Endothelial cell of umbilical vein (primary cell): Measurements from ENCODE around the gene RANBP17. TPM values are rescaled to one million over a fixed set of nuclear protein-coding genes. Genes with fewer than 3 reads are reported as not detected.

Source experiments
- BruUV-seq: library from RNA; stranded (reverse); fragments of 400-500 nt; replicated peaks from 2 replicates; lab custom pipeline; 2021; lab: Mats Ljungman, UMichigan
- CTCF ChIA-PET: fragments of 300-600, 350-600 bp; sonication (Branson Sonifier 250); formaldehyde crosslinking; loops from one replicate; lab custom pipeline; 2021; ENCODE audit warnings: antibody characterized with exemption, inconsistent platforms; lab: Charles Lee
- POLR2A ChIA-PET: fragments of 300-600, 350-600 bp; sonication (Branson Sonifier 250); formaldehyde crosslinking; loops from one replicate; lab custom pipeline; 2021; ENCODE audit warnings: antibody characterized with exemption, inconsistent platforms; lab: Charles Lee
- DNase-seq: peaks from one replicate; pipeline ENCODE4 v3.0.0-alpha.2; 2011; ENCODE audit warnings: low read depth, low spot score
- FAIRE-seq: peaks from 2 replicates; lab custom pipeline; 2011; peaks lifted over from hg19 to GRCh38; lab: Jason Lieb, UNC
- H2AFZ ChIP-seq: 2 replicates; pipeline ENCODE4 v1.6.0; 2012; ENCODE audit warnings: low read depth, low read length, control low read depth, inconsistent platforms
- H3K27ac ChIP-seq: 2 replicates; pipeline ENCODE4 v1.5.1; 2011; ENCODE audit warnings: low read depth, mild to moderate bottlenecking, control low read depth, low read length, moderate library complexity; ENCODE audit not compliant: insufficient read depth
- H3K27me3 ChIP-seq, 2 experiments: 2 replicates each; pipeline versions ENCODE4 v1.6.0 to v1.6.1; 2011; ENCODE audit warnings: low read length in 2 of 2, mixed read lengths in 1 of 2; ENCODE audit not compliant: control insufficient read depth in 2 of 2, insufficient read depth in 2 of 2
- H3K36me3 ChIP-seq, 2 experiments: 2 replicates in 1 of 2; 3 replicates in 1 of 2; pipeline ENCODE4 v1.5.1; 2011; ENCODE audit warnings: low read length in 2 of 2, mild to moderate bottlenecking in 1 of 2, moderate library complexity in 1 of 2; ENCODE audit not compliant: control insufficient read depth in 2 of 2, insufficient read depth in 2 of 2; ENCODE audit errors: extremely low read depth in 1 of 2
- H3K4me1 ChIP-seq: 3 replicates; pipeline ENCODE4 v1.5.1; 2011; ENCODE audit warnings: mild to moderate bottlenecking, low read length; ENCODE audit not compliant: control insufficient read depth, insufficient read depth; ENCODE audit errors: extremely low read depth
- H3K4me2 ChIP-seq: 2 replicates; pipeline ENCODE4 v1.6.1; 2011; ENCODE audit warnings: low read length, control low read depth, mixed read lengths; ENCODE audit not compliant: insufficient read depth
- H3K4me3 ChIP-seq, 3 experiments: fragments of 200-600 bp in 1 of 3; sonication (generic), shearing (Covaris generic) in 1 of 3; replicated peaks in 1 of 3; 2 replicates each; pipeline ENCODE4 v1.5.1; 2011 to 2016; ENCODE audit warnings: control low read depth in 3 of 3, low read length in 3 of 3, mild to moderate bottlenecking in 2 of 3, inconsistent platforms in 1 of 3, low read depth in 1 of 3, moderate library complexity in 1 of 3; ENCODE audit not compliant: insufficient read depth in 1 of 3
- H3K79me2 ChIP-seq: 2 replicates; pipeline ENCODE4 v1.6.0; 2012; ENCODE audit warnings: low read length, inconsistent platforms; ENCODE audit not compliant: control insufficient read depth, insufficient read depth
- H3K9ac ChIP-seq: replicated peaks from 2 replicates; pipeline ENCODE3; 2011; ENCODE audit warnings: low read length, control low read depth; ENCODE audit not compliant: insufficient read depth; ENCODE audit errors: extremely low read depth
- H3K9me1 ChIP-seq: replicated peaks from 3 replicates; pipeline ENCODE4 v1.6.0; 2011; ENCODE audit warnings: mild to moderate bottlenecking, low read length; ENCODE audit not compliant: control insufficient read depth, insufficient read depth; ENCODE audit errors: extremely low read depth
- H3K9me3 ChIP-seq: replicated peaks from 2 replicates; pipeline ENCODE4 v1.5.1; 2012; ENCODE audit warnings: low read length, inconsistent platforms; ENCODE audit not compliant: control insufficient read depth, insufficient read depth
- H4K20me1 ChIP-seq: replicated peaks from 2 replicates; pipeline ENCODE3; 2011; ENCODE audit warnings: mild to moderate bottlenecking, low read length; ENCODE audit not compliant: control insufficient read depth, insufficient read depth; ENCODE audit errors: extremely low read depth
- CTCF ChIP-seq, 2 donors: IDR thresholded peaks; 1 replicate in 1 of 2; 2 replicates in 1 of 2; pipeline ENCODE4 v1.5.1; 2011; ENCODE audit warnings: low read length in 2 of 2, mild to moderate bottlenecking in 2 of 2, moderate library complexity in 2 of 2, control low read depth in 1 of 2, inconsistent platforms in 1 of 2, low read depth in 1 of 2; ENCODE audit not compliant: insufficient read depth in 1 of 2; ENCODE audit errors: extremely low read depth in 1 of 2
- EZH2 ChIP-seq: IDR thresholded peaks from 2 replicates; pipeline ENCODE4 v1.6.1; 2012; ENCODE audit warnings: borderline replicate concordance, low read depth, mild to moderate bottlenecking, moderate library complexity, low read length, inconsistent platforms; ENCODE audit not compliant: severe bottlenecking
- FOS ChIP-seq: IDR thresholded peaks from 2 replicates; pipeline ENCODE4 v1.6.1; 2011; ENCODE audit warnings: mild to moderate bottlenecking, low read length, moderate library complexity, borderline replicate concordance; ENCODE audit not compliant: insufficient read depth
- GATA2 ChIP-seq: IDR thresholded peaks from 2 replicates; pipeline ENCODE4 v1.7.0; 2011; ENCODE audit warnings: low read depth, mild to moderate bottlenecking, moderate library complexity, mixed read lengths, low read length; ENCODE audit not compliant: insufficient read length, insufficient read depth
- JUN ChIP-seq: IDR thresholded peaks from 2 replicates; pipeline ENCODE4 v1.6.1; 2011; ENCODE audit warnings: borderline replicate concordance, low read depth; ENCODE audit not compliant: insufficient read length, insufficient read depth
- MAX ChIP-seq: IDR thresholded peaks from 2 replicates; pipeline ENCODE4 v1.6.1; 2011; ENCODE audit not compliant: insufficient read depth, insufficient read length
- MYC ChIP-seq: IDR thresholded peaks from one replicate; pipeline ENCODE4 v1.6.1; 2011; ENCODE audit warnings: mild to moderate bottlenecking, low read depth, low read length
- POLR2A ChIP-seq: IDR thresholded peaks from 2 replicates; pipeline ENCODE4 v1.6.1; 2012; ENCODE audit warnings: low read depth, mild to moderate bottlenecking, control low read depth, low read length
- POLR2AphosphoS5 ChIP-seq: IDR thresholded peaks from 2 replicates; pipeline ENCODE4 v1.6.1; 2012; ENCODE audit warnings: low read depth, mild to moderate bottlenecking, control low read depth, low read length, moderate library complexity; ENCODE audit not compliant: insufficient read depth
- dilution Hi-C: fragments of 300-500 bp; cut with MboI; formaldehyde crosslinking; loops from one replicate; pipeline ENCODE4 v1.15.0; 2019; ENCODE audit warnings: low sequenced_read_pairs; ENCODE audit not compliant: extremely low pct_ligation_motif_present
- intact Hi-C: fragments of 100-400 bp; cut with micrococcal nuclease; formaldehyde crosslinking; loops from one replicate; pipeline ENCODE4 v1.10.0; 2022
- polyA plus RNA-seq, 4 experiments: library from polyadenylated mRNA; depleted of rRNA in 3 of 4; stranded (reverse) in 3 of 4; unstranded in 1 of 4; fragments of >200 nt; gene quantifications; 2 replicates each; pipeline versions ENCODE4 v1.2.1 to v1.2.3, GENCODE V29; 2011 to 2012; ENCODE audit warnings: missing spikeins in 1 of 4
- total RNA-seq: library from RNA; stranded (reverse); gene quantifications from 2 replicates; pipeline ENCODE4 v1.2.3, GENCODE V29; 2021

The RANBP17 gene
- total and polyA plus RNA-seq, 2 donors (not counting 3 experiments of a cell fraction or from before 2014, with no cell fraction given) = 5.6 to 13.6 TPM

GRCh38 chr5:171162165-171162564 is 300.3 kb downstream of the RANBP17 start:
- Histone ChIP-seq H3K9ac (no peak overlapping the region), H3K4me1 (peaks cover 12% of the 10 kb centered on the region), H3K27ac (no peak overlapping the region), H3K79me2 (no peaks in the 10 kb centered on the region), H3K4me2 (no peak overlapping the region), H2AFZ (no peak overlapping the region), H3K27me3 (no peaks in the 10 kb centered on the region), H3K36me3 (no peaks in the 10 kb centered on the region), H3K9me1 (no peaks in the 10 kb centered on the region), H3K9me3 (no peaks in the 10 kb centered on the region), H3K4me3 (no peak overlapping the region), H4K20me1 (no peaks in the 10 kb centered on the region)
- ChIA-PET POLR2A (no interaction called here), CTCF (interaction anchor here (1.0 to 1.8 kb wide), 8 partner anchors 10 to 371 kb away, joined by 3 to 11 read pairs (median 3); no protein-coding TSS in a partner anchor)
- intact Hi-C loops (loop anchor here (5.0 kb wide), 1 partner anchor 415 kb away; no protein-coding TSS in a partner anchor), dilution Hi-C loops (no loop called here)
- DNase-seq (no peak), FAIRE-seq (no peak)
- TF ChIP-seq MYC (no peak), EZH2 (no peak), POLR2A (no peak), POLR2AphosphoS5 (no peak), MAX (no peak), GATA2 (no peak), FOS (no peak), JUN (no peak), CTCF (IDR thresholded peaks at IDR 0.05; ENCODE audit: extremely low read depth in 1 of 2, insufficient read depth in 1 of 2, low read depth in 1 of 2, low read length in 2 of 2) (no peak)
- BruUV-seq = no TSS peak
